ENCODE data around the gene ACAD10. TPM values are rescaled to one million over a fixed set of nuclear protein-coding genes. Genes with fewer than 3 reads are reported as not detected.

ACAD10 gene
- total RNA-seq, 1 experiment from 2014 or later = 29.1 TPM

GRCh38 chr12:111747333-111747732 is 61.5 kb downstream of the ACAD10 start (continued):
- TF ChIP-seq, protein P1, sequence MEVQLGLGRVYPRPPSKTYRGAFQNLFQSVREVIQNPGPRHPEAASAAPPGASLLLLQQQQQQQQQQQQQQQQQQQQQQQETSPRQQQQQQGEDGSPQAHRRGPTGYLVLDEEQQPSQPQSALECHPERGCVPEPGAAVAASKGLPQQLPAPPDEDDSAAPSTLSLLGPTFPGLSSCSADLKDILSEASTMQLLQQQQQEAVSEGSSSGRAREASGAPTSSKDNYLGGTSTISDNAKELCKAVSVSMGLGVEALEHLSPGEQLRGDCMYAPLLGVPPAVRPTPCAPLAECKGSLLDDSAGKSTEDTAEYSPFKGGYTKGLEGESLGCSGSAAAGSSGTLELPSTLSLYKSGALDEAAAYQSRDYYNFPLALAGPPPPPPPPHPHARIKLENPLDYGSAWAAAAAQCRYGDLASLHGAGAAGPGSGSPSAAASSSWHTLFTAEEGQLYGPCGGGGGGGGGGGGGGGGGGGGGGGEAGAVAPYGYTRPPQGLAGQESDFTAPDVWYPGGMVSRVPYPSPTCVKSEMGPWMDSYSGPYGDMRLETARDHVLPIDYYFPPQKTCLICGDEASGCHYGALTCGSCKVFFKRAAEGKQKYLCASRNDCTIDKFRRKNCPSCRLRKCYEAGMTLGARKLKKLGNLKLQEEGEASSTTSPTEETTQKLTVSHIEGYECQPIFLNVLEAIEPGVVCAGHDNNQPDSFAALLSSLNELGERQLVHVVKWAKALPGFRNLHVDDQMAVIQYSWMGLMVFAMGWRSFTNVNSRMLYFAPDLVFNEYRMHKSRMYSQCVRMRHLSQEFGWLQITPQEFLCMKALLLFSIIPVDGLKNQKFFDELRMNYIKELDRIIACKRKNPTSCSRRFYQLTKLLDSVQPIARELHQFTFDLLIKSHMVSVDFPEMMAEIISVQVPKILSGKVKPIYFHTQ (CRISPR knock-in tag; IDR thresholded peaks at IDR 0.05) = no peak
- TF ChIP-seq ATF1 (CRISPR knock-in tag; IDR thresholded peaks at IDR 0.05) (no peak), ZNF396 (CRISPR knock-in tag; IDR thresholded peaks at IDR 0.05; ENCODE audit: borderline replicate concordance) (no peak)

GRCh38 chr12:111748151-111748672 is 62.4 kb downstream of the ACAD10 start:
- POLR2A ChIA-PET = no interaction called here

More at GRCh38 chr12:111748151-111748672, 62.4 kb downstream of the ACAD10 start:
- ATAC-seq = no peak
- no peak for DNase-seq (ENCODE audit: low spot score)
- Mint-ChIP-seq H3K4me1 (no peaks in the 10 kb centered on the region), H3K9me3 (no peaks in the 10 kb centered on the region), H3K4me3 (no peak overlapping the region), H3K36me3 (peaks cover 16% of the 10 kb centered on the region), H3K27me3 (ENCODE audit: low read depth) (no peaks in the 10 kb centered on the region), H3K27ac (peak overlapping the region; percentile 17; the same call in 1 of the 2 replicates)
- TF ChIP-seq ATF1 (CRISPR knock-in tag; IDR thresholded peaks at IDR 0.05) = no peak
- TF ChIP-seq FOXP4 (CRISPR knock-in tag; IDR thresholded peaks at IDR 0.05) = no peak
- no peak for TF ChIP-seq PRDM15 (CRISPR knock-in tag; IDR thresholded peaks at IDR 0.05)
- TF ChIP-seq ZBTB43 (CRISPR knock-in tag; IDR thresholded peaks at IDR 0.05) = no peak
- no peak for TF ChIP-seq SP1 (CRISPR knock-in tag; conservative IDR thresholded peaks at IDR 0.05)
- no peak for TF ChIP-seq GTF2I (CRISPR knock-in tag; conservative IDR thresholded peaks at IDR 0.05)
- no peak for TF ChIP-seq OVOL2 (CRISPR knock-in tag; IDR thresholded peaks at IDR 0.05; ENCODE audit: borderline replicate concordance)
- TF ChIP-seq ZNF232 (CRISPR knock-in tag; IDR thresholded peaks at IDR 0.05) = no peak
- TF ChIP-seq ARID4B (CRISPR knock-in tag; IDR thresholded peaks at IDR 0.05; ENCODE audit: borderline replicate concordance) = no peak
- TF ChIP-seq, protein P2, sequence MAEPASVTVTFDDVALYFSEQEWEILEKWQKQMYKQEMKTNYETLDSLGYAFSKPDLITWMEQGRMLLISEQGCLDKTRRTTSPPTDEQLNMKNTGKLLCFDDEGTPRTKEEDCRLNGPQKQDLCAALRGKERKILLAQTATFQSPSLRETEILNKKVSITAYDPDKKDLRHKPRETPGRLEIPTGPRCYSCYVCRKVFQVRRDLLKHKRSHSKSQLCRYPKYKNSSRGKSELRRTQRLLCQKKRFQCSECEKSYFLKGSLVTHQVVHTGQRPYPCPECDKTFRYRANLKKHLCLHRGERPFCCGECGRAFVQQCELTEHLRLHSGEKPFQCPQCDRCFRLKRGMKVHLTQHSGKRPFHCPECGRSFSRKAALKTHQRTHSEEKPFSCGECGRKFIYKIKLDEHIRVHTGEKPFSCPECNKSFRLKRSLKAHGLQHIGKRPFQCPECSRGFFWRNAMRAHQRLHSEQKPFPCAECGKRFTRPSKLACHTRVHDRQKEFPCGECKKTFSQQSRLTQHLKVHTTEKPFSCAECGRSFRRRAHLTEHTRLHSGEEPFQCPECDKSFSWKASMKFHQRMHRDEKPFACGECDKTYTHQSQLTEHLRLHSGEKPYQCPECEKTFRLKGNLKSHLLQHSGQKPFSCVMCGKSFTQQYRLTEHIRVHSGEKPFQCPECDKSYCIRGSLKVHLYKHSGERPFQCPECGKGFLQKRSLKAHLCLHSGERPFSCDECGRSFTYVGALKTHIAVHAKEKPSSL (CRISPR knock-in tag; conservative IDR thresholded peaks at IDR 0.05) = no peak
- TF ChIP-seq ZNF423 (CRISPR knock-in tag; IDR thresholded peaks at IDR 0.05) = no peak
- TF ChIP-seq ZSCAN18 (CRISPR knock-in tag; IDR thresholded peaks at IDR 0.05) = no peak
- no peak for TF ChIP-seq FOXJ3 (CRISPR knock-in tag; IDR thresholded peaks at IDR 0.05; ENCODE audit: borderline replicate concordance)
- TF ChIP-seq CREM (CRISPR knock-in tag; IDR thresholded peaks at IDR 0.05) = no peak
- CTCF ChIA-PET = interaction anchor here (2.4 kb wide), 1 partner anchor 65 kb away, joined by 10 read pairs; no protein-coding TSS in a partner anchor
